ENCODE results near the gene MRPL16. TPM values are rescaled to one million over a fixed set of nuclear protein-coding genes. Genes with fewer than 3 reads are reported as not detected.

MRPL16 gene
- total RNA-seq, 1 donor: 21.8 TPM

DNA sequence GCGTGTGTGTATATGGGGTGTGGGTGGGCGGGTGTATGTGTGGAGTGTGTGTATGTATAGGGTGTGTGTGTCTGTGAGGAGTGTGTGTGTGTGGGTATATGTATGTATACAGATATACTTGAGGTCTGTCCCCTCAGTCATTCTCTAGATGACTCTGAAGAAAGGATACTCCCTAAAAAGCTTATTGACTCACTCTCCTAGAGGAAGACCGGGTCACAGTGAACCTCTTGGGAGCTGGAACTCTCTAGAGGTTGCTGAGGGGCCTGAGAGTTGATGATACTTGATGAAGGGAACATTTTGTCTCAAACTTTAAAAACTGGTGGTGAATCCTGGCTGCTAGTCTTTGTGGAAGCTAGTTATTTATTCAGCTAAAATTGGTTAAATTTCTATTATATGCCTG lies 40.3 kb downstream of the MRPL16 start:
- H3K4me3 ChIP-seq (ENCODE audit: low read length): no peak overlapping the region
- H3K9me3 ChIP-seq (ENCODE audit: low read depth, low read length): no peaks in the 10 kb centered on the region
- no peaks in the 10 kb centered on the region for H3K27me3 ChIP-seq (ENCODE audit: insufficient read depth, low read length)
- peaks cover 82% of the 10 kb centered on the region for H3K4me1 ChIP-seq (ENCODE audit: insufficient read depth, low read length)

DNA sequence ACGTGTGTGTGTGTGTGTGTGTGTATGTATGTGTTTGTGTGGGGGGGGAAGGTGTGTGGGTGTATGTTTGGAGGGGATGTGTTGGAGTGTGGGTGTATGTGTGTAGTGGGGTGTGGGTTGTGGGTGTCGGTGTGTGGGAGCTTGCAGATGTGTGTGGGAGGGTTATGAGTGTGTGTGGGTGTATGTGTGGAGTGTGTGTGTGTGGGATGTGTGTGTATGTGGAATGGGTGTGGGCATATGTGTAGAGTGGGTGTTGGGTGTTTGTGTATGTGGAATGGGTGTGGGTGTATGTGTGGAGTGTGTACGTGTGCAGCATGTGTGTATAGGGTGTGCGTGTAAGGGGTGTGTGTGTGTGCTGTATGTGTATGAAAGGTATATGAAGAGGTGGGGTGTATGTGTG lies 40.8 kb downstream of the MRPL16 start:
- Histone ChIP-seq H3K27me3 (ENCODE audit: insufficient read depth, low read length) (no peaks in the 10 kb centered on the region), H3K4me3 (ENCODE audit: low read length) (no peak overlapping the region), H3K4me1 (ENCODE audit: insufficient read depth, low read length) (peaks cover 87% of the 10 kb centered on the region), H3K9me3 (ENCODE audit: low read depth, low read length) (no peaks in the 10 kb centered on the region)

DNA sequence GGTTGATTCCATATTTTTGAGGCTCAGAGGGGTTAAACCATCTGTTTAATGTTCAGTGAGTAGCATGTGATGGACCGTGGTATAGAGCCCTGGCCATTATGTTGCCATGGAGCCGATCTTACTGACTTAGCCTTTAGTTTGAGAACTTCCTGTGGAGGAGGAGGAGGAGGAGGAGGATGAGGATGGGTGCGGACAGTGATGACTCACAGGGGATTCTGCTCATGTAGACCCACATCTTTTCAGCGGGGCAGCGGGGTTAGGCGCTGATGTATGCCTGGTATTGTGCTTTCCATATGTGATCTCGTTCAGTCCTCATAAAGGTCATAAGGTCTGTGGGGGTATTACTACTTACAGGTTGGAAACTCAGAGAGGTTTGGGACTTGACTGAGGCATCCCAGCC lies 41.5 kb downstream of the MRPL16 start:
- H3K4me1 ChIP-seq (ENCODE audit: insufficient read depth, low read length): peaks cover 91% of the 10 kb centered on the region
- H3K4me3 ChIP-seq (ENCODE audit: low read length): no peak overlapping the region
- no peaks in the 10 kb centered on the region for H3K27me3 ChIP-seq (ENCODE audit: insufficient read depth, low read length)
- H3K9me3 ChIP-seq (ENCODE audit: low read depth, low read length): no peaks in the 10 kb centered on the region

DNA sequence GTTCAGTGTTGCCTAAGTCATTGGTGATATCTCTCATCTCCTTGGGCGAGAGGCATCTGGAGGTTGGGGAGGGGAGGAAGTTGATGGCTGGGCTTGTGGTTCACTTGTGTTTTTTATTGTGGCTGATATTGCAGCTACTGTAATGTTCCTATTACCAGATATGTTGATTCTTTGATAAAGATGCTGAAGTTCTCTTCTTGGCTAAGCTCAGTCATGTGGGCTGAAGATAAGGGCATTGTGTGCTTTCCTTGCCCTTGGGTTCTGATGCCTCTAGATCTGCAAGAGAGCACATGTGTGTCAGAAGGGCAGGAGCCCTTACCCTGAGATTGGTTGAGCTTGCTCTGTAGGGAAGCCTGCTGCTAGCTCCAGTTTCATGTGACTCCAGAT lies 43.4 kb downstream of the MRPL16 start:
- H3K4me3 ChIP-seq (ENCODE audit: low read length): no peak overlapping the region
- H3K9me3 ChIP-seq (ENCODE audit: low read depth, low read length): no peaks in the 10 kb centered on the region
- H3K27me3 ChIP-seq (ENCODE audit: insufficient read depth, low read length): no peaks in the 10 kb centered on the region
- H3K4me1 ChIP-seq (ENCODE audit: insufficient read depth, low read length): peaks cover 86% of the 10 kb centered on the region

DNA sequence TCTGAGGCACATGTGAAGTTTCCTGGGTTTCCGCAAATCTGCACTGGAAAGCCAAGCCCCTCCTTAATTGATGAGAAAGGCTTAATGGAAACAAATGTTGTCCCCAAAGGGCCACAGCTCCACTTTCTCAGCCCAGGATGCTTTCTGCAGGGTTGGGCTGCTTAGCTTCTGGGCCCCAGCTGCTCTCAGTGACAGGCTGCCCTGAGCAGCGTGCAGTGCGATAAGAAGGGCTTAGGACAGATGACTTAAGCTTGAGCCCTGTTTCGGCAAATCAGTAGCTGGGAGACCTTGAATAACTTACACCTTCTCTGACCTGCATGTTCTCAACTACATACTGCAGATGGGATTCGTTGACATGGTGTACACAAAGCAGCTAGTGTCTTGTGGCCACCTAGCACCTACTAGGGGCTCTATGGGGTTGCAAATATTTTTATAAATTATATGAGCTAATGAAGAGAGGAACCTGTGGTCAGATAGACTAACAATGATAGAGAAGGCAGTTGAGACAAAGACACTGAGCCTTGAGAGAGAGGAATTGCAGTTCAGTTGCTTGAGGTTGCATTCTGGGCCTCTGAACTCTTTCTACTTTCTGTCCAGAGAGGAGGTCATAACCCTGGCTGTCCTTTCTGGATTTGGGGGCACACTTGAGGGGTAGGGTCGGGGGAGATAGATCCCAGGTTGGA lies 43.9 kb downstream of the MRPL16 start:
- Histone ChIP-seq H3K4me1 (ENCODE audit: insufficient read depth, low read length) (peaks cover 84% of the 10 kb centered on the region), H3K9me3 (ENCODE audit: low read depth, low read length) (no peaks in the 10 kb centered on the region), H3K27me3 (ENCODE audit: insufficient read depth, low read length) (no peaks in the 10 kb centered on the region), H3K4me3 (ENCODE audit: low read length) (no peak overlapping the region)

DNA sequence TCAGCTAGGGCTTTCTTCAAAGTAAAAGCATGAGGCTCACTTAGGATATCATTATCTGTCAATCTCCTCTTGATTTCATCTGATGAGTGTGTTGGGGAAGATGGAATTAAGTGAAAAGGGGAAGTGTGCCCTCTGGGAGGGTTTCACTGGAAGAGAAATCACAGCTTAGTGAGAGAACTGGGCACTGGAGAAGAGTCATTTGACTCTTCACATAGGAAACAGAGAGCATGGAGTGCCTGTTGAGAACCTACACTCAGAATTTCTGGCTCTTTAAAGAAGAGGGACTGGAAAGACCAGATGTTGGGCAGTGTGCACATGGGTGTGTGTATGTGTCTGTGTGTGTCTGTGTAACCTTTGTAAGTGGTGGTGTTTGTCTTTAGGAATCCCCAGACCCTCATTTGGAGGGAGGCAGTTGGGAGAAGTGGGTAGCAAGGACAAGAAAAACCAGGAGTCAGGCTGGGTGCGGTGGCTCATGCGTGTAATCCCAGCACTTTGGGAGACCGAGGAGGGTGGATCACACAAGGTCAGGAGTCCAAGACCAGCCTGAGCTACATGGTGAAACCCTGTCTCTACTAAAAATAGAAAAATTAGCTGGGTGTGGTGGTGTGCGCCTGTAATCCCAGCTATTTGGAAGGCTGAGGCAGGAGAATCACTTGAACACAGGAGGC lies 45.4 kb downstream of the MRPL16 start:
- Histone ChIP-seq H3K4me1 (ENCODE audit: insufficient read depth, low read length) (peaks cover 71% of the 10 kb centered on the region), H3K27me3 (ENCODE audit: insufficient read depth, low read length) (no peaks in the 10 kb centered on the region), H3K4me3 (ENCODE audit: low read length) (no peak overlapping the region), H3K9me3 (ENCODE audit: low read depth, low read length) (no peaks in the 10 kb centered on the region)

DNA sequence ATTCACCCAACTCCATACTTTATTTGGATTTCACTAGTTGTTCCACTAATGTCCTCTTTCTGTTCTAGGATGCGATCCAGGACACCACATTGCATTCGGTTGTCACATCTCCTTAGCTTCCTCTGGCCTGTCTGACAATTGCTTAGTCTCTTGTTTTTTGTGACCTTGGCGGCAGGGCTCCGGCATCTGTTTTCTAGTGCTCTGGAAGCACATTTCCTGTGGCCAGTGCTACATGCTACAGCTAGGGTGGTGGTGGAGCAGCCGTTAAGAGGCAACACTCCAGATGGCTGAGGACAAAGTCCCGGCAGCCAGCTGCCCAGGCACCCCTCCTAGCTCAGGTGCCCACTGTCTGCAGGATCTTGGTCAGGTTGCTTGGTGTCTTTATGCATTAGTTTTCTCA lies 48.6 kb downstream of the MRPL16 start:
- H3K27me3 ChIP-seq (ENCODE audit: insufficient read depth, low read length): no peaks in the 10 kb centered on the region
- H3K4me1 ChIP-seq (ENCODE audit: insufficient read depth, low read length): peaks cover 52% of the 10 kb centered on the region
- H3K4me3 ChIP-seq (ENCODE audit: low read length): no peak overlapping the region
- H3K9me3 ChIP-seq (ENCODE audit: low read depth, low read length): no peaks in the 10 kb centered on the region

DNA sequence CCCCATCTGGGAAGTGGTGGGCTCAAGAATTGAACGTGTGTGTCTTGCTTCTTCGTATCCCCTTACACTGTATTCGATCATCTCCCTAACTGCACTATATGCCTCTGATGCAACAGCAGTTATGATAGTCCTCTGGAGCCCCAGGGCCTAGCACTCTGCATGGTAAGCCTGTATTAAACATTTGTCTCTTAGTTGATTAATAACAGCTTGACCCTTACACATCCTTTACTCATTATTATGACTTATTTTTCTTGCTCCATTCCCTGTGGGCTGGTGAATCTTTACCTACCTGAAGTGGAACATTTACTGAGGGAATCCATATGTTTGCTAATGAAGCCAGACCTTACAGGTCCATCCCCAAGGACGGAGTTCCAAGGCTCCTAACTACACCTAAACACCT lies 49.8 kb downstream of the MRPL16 start:
- Histone ChIP-seq H3K4me3 (ENCODE audit: low read length) (no peak overlapping the region), H3K27me3 (ENCODE audit: insufficient read depth, low read length) (no peaks in the 10 kb centered on the region), H3K4me1 (ENCODE audit: insufficient read depth, low read length) (peaks cover 52% of the 10 kb centered on the region), H3K9me3 (ENCODE audit: low read depth, low read length) (no peaks in the 10 kb centered on the region)

DNA sequence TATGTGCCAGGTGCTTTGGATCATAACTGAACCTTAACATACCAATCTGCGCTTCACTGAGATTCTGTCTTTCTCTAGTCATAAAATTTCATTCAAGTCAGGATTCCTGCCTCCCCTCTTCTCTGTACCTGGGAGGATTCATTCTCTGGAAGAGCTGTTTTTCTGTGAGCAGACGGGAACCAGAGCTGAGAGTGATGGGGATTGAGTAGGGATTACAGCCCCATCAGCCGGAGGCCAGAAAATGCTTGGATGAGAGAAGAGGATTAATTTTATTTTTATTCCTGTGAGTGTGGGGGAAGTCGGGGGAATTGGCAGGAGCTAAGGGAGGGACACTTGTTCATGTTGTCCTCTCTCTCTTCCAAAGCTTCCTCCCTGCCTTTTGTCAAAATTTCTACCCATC lies 50.7 kb downstream of the MRPL16 start:
- Histone ChIP-seq H3K4me1 (ENCODE audit: insufficient read depth, low read length) (peaks cover 47% of the 10 kb centered on the region), H3K27me3 (ENCODE audit: insufficient read depth, low read length) (no peaks in the 10 kb centered on the region), H3K9me3 (ENCODE audit: low read depth, low read length) (no peaks in the 10 kb centered on the region), H3K4me3 (ENCODE audit: low read length) (no peak overlapping the region)

DNA sequence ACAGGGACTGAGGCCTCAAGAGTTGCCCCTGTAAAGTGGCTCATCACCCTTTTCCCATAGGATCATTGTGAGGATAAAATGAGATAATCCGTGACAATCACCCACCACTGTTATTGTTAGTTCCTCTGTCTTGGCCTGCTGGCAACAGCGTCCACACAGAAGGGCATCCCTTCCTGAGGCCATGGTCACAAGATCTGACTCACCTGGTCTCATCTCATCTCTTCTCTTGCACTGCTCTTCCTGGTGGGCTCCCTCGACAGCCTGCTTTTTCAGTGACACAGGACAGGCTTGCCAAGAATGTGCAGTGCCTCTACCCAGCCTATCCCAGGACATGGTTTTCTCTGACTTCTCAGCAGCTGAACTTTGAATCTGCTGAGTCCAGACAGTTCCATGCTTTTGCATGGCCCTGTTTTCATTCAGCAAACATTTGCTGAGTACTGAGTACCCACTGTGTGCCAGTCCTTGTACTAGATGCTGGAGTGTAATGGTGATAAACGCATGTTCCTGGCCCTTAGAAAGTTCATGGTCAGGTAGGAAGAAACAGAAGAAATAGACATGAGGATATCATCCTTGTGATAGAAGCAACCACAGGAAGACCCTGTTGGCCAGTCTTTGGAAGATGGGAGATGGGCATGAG lies 52.1 kb downstream of the MRPL16 start:
- Histone ChIP-seq H3K27me3 (ENCODE audit: insufficient read depth, low read length) (no peaks in the 10 kb centered on the region), H3K4me3 (ENCODE audit: low read length) (no peak overlapping the region), H3K4me1 (ENCODE audit: insufficient read depth, low read length) (peaks cover 53% of the 10 kb centered on the region), H3K9me3 (ENCODE audit: low read depth, low read length) (no peaks in the 10 kb centered on the region)

DNA sequence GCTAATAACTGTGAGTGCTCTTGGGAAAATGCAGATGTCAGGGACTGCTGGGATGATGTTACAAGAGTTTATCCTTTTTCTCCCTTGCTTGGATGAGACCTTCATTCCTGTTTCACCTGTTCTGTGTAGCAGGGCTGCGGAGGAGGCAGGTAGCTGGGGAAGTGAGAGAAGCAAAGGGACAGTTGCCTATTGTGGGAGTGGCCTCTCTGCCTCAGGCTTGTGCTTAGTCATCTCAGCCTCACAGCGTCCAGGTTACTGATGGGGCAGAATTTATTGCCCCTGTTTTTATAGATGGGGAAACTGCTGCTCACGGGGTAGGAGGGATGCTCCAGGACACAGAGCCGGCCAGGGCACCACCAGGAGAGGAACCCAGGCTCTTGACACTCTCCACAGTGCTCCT lies 53.7 kb downstream of the MRPL16 start:
- Histone ChIP-seq H3K4me3 (ENCODE audit: low read length) (peak overlapping the region; percentile 89), H3K4me1 (ENCODE audit: insufficient read depth, low read length) (peaks cover 40% of the 10 kb centered on the region), H3K9me3 (ENCODE audit: low read depth, low read length) (no peaks in the 10 kb centered on the region), H3K27me3 (ENCODE audit: insufficient read depth, low read length) (no peaks in the 10 kb centered on the region)

DNA sequence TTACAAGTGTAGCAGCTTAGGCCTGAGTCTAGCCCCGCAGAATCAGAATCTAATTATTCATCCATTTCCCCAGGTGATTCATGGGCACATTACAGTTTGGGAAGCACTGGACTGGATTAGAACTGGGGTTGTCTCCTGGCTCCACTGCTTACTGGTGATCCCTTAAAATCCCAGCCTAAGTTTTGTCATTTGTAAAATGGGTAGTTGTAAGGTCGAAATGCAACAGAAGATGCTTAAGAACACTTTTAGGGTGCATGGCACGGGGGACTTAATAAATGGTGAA lies 54.1 kb downstream of the MRPL16 start:
- Histone ChIP-seq H3K9me3 (ENCODE audit: low read depth, low read length) (no peaks in the 10 kb centered on the region), H3K4me3 (ENCODE audit: low read length) (peak overlapping the region; percentile 89), H3K4me1 (ENCODE audit: insufficient read depth, low read length) (peaks cover 40% of the 10 kb centered on the region), H3K27me3 (ENCODE audit: insufficient read depth, low read length) (no peaks in the 10 kb centered on the region)

Other genes with a start within 250 kb of the MRPL16 start
- gene OSBP, start 195.0 kb downstream of the MRPL16 start, total RNA-seq: 49.3 TPM
- gene PATL1, start 141.7 kb downstream of the MRPL16 start, total RNA-seq: 38.7 TPM
- gene OR10V1, start 96.9 kb downstream of the MRPL16 start, total RNA-seq: not detected
- gene STX3, start 55.4 kb downstream of the MRPL16 start, total RNA-seq: 20.9 TPM
- gene CBLIF, start 34.7 kb upstream of the MRPL16 start, total RNA-seq: not detected
- gene TCN1, start 55.7 kb upstream of the MRPL16 start, total RNA-seq: 0.52 TPM
- not detected for gene OOSP3, start 68.0 kb upstream of the MRPL16 start, total RNA-seq
- gene OOSP1, start 127.7 kb upstream of the MRPL16 start, total RNA-seq: not detected
- gene OOSP4A, start 153.3 kb upstream of the MRPL16 start, total RNA-seq: not detected
- gene OOSP4B, start 206.4 kb upstream of the MRPL16 start, total RNA-seq: not detected
- not detected for gene OOSP2, start 229.6 kb upstream of the MRPL16 start, total RNA-seq
- 0.31 TPM for gene MS4A3, start 245.9 kb upstream of the MRPL16 start, total RNA-seq

Data from mononuclear cell (primary cell).